Caco-2 (cell line): ENCODE results near the gene TRAF3IP1. TPM values are rescaled to one million over a fixed set of nuclear protein-coding genes. Genes with fewer than 3 reads are reported as not detected.

Experiments used
- BruUV-seq: library from RNA; stranded (reverse); fragments of 400-500 nt; replicated peaks from 2 replicates; lab custom pipeline; 2021; lab: Mats Ljungman, UMichigan
- CTCF ChIA-PET: fragments of 300-600 bp; sonication (Branson Sonifier 250); formaldehyde crosslinking; loops from one replicate; lab custom pipeline; 2022; ENCODE audit warnings: antibody characterized with exemption; lab: Charles Lee
- POLR2A ChIA-PET: fragments of 300-600 bp; sonication (Branson Sonifier 250); formaldehyde crosslinking; loops from one replicate; lab custom pipeline; 2022; ENCODE audit warnings: antibody characterized with exemption; lab: Charles Lee
- DNase-seq, 2 experiments: peaks; one replicate each; pipeline versions ENCODE4 v3.0.0 to v3.0.0-alpha.2; 2020 to 2022
- H3K27me3 ChIP-seq: replicated peaks from 2 replicates; pipeline ENCODE4 v1.6.0; 2011; ENCODE audit warnings: low read length; ENCODE audit not compliant: control insufficient read depth, insufficient read depth
- H3K36me3 ChIP-seq: 2 replicates; pipeline ENCODE4 v1.5.1; 2011; ENCODE audit warnings: low read length; ENCODE audit not compliant: control insufficient read depth, insufficient read depth
- H3K4me1 ChIP-seq: fragments of 250-450 bp; sonication (Bioruptor Pico); 2 replicates; pipeline ENCODE4 v1.5.1; 2020; ENCODE audit warnings: mild to moderate bottlenecking
- H3K4me3 ChIP-seq: 2 replicates; pipeline ENCODE4 v1.5.1; 2011; ENCODE audit warnings: low read depth, mild to moderate bottlenecking, control low read depth, low read length
- H3K9me3 ChIP-seq: fragments of 250-450 bp; sonication (Bioruptor Pico); 2 replicates; pipeline ENCODE4 v1.5.1; 2020; ENCODE audit warnings: mild to moderate bottlenecking, moderate library complexity
- H3K27ac Mint-ChIP-seq: one replicate; pipeline ENCODE4 v1.8.0; 2022; ENCODE audit warnings: mixed read lengths; ENCODE audit not compliant: unreplicated experiment
- H3K27me3 Mint-ChIP-seq: one replicate; pipeline ENCODE4 v1.8.0; 2022; ENCODE audit warnings: mixed read lengths; ENCODE audit not compliant: insufficient read depth, unreplicated experiment
- H3K36me3 Mint-ChIP-seq: one replicate; pipeline ENCODE4 v1.8.0; 2022; ENCODE audit warnings: mild to moderate bottlenecking, mixed read lengths; ENCODE audit not compliant: insufficient read depth, unreplicated experiment
- H3K4me1 Mint-ChIP-seq: one replicate; pipeline ENCODE4 v1.8.0; 2022; ENCODE audit warnings: low read depth, mixed read lengths; ENCODE audit not compliant: unreplicated experiment
- H3K4me3 Mint-ChIP-seq: one replicate; pipeline ENCODE4 v1.8.0; 2022; ENCODE audit warnings: mild to moderate bottlenecking, moderate library complexity, mixed read lengths; ENCODE audit not compliant: unreplicated experiment
- H3K9me3 Mint-ChIP-seq: one replicate; pipeline ENCODE4 v1.8.0; 2022; ENCODE audit warnings: mixed read lengths; ENCODE audit not compliant: unreplicated experiment
- CTCF ChIP-seq, 2 experiments: fragments of 200-600 bp in 1 of 2; IDR thresholded peaks; 1 replicate in 1 of 2; 2 replicates in 1 of 2; pipeline versions ENCODE4 v1.5.1 to v1.8.0; 2011 to 2022; ENCODE audit warnings: antibody characterized with exemption in 1 of 2, control low read depth in 1 of 2, inconsistent platforms in 1 of 2, low read depth in 1 of 2, low read length in 1 of 2, mild to moderate bottlenecking in 1 of 2, moderate library complexity in 1 of 2; ENCODE audit not compliant: insufficient read depth in 1 of 2, severe bottlenecking in 1 of 2, unreplicated experiment in 1 of 2
- intact Hi-C: fragments of 100-400 bp; cut with micrococcal nuclease; formaldehyde crosslinking; loops from one replicate; pipeline ENCODE4 v1.10.0; 2022; ENCODE audit not compliant: unreplicated experiment
- total RNA-seq: library from RNA; stranded (reverse); gene quantifications from 2 replicates; pipeline ENCODE4 v1.2.3, GENCODE V29; 2022

Gene TRAF3IP1
- total RNA-seq, 1 experiment from 2014 or later, result 7.4 TPM

- H3K36me3 ChIP-seq, result no peaks in the 10 kb centered on the region
- no peak overlapping the region for H3K4me3 Mint-ChIP-seq
- H3K36me3 Mint-ChIP-seq, result no peaks in the 10 kb centered on the region
- no peaks in the 10 kb centered on the region for H3K27me3 ChIP-seq
- no peaks in the 10 kb centered on the region for H3K27me3 Mint-ChIP-seq
- H3K4me1 ChIP-seq, result no peaks in the 10 kb centered on the region
- TF ChIP-seq CTCF (IDR thresholded peaks at IDR 0.05; ENCODE audit: insufficient read depth in 1 of 2, low read depth in 1 of 2, low read length in 1 of 2, severe bottlenecking in 1 of 2, unreplicated experiment in 1 of 2), result no peak
- H3K9me3 Mint-ChIP-seq, result no peaks in the 10 kb centered on the region
- no peak overlapping the region for H3K27ac Mint-ChIP-seq
- BruUV-seq, result no TSS peak
- H3K4me3 ChIP-seq, result no peak overlapping the region
- CTCF ChIA-PET, result no interaction called here
- intact Hi-C loops, result no loop called here
- POLR2A ChIA-PET, result no interaction called here
- DNase-seq, result no peak
- H3K9me3 ChIP-seq, result no peaks in the 10 kb centered on the region
- peaks cover 7% of the 10 kb centered on the region for H3K4me1 Mint-ChIP-seq
Measured at GRCh38 chr2:238376884-238377391, 56.6 kb downstream of the TRAF3IP1 start.

GRCh38 chr2:238378230-238379095, 58.1 kb downstream of the TRAF3IP1 start:
- Mint-ChIP-seq H3K4me3 (no peak overlapping the region), H3K4me1 (peaks cover 7% of the 10 kb centered on the region), H3K36me3 (no peaks in the 10 kb centered on the region), H3K9me3 (peaks cover 10% of the 10 kb centered on the region), H3K27me3 (no peaks in the 10 kb centered on the region), H3K27ac (no peak overlapping the region)
- Histone ChIP-seq H3K9me3 (no peaks in the 10 kb centered on the region), H3K4me1 (no peaks in the 10 kb centered on the region), H3K27me3 (no peaks in the 10 kb centered on the region), H3K4me3 (no peak overlapping the region), H3K36me3 (no peaks in the 10 kb centered on the region)
- ChIA-PET CTCF (no interaction called here), POLR2A (no interaction called here)
- intact Hi-C loops, result no loop called here
- BruUV-seq, result no TSS peak
- TF ChIP-seq CTCF (IDR thresholded peaks at IDR 0.05; ENCODE audit: insufficient read depth in 1 of 2, low read depth in 1 of 2, low read length in 1 of 2, severe bottlenecking in 1 of 2, unreplicated experiment in 1 of 2), result no peak
- DNase-seq, result no peak

- H3K27me3 Mint-ChIP-seq, result no peaks in the 10 kb centered on the region
Measured at GRCh38 chr2:238379096-238379810, 58.9 kb downstream of the TRAF3IP1 start.

More at GRCh38 chr2:238379096-238379810, 58.9 kb downstream of the TRAF3IP1 start:
- intact Hi-C loops, result no loop called here
- Histone ChIP-seq H3K4me1 (no peaks in the 10 kb centered on the region), H3K4me3 (no peak overlapping the region), H3K36me3 (no peaks in the 10 kb centered on the region), H3K9me3 (no peaks in the 10 kb centered on the region), H3K27me3 (no peaks in the 10 kb centered on the region)
- Mint-ChIP-seq H3K4me3 (no peak overlapping the region), H3K4me1 (peaks cover 7% of the 10 kb centered on the region), H3K36me3 (no peaks in the 10 kb centered on the region), H3K9me3 (peaks cover 18% of the 10 kb centered on the region), H3K27ac (no peak overlapping the region)
- POLR2A ChIA-PET, result no interaction called here
- TF ChIP-seq CTCF (IDR thresholded peaks at IDR 0.05; ENCODE audit: insufficient read depth in 1 of 2, low read depth in 1 of 2, low read length in 1 of 2, severe bottlenecking in 1 of 2, unreplicated experiment in 1 of 2), result no peak
- no peak for DNase-seq
- BruUV-seq, result no TSS peak
- CTCF ChIA-PET, result no interaction called here
